Sigmoid colon (tissue), 7 donors: ENCODE data around the gene IL1A. TPM values are rescaled to one million over a fixed set of nuclear protein-coding genes. Genes with fewer than 3 reads are reported as not detected.

Experiments
- DNase-seq: peaks from one replicate; pipeline ENCODE4 v3.0.0-alpha.2; 2019
- H3K27ac ChIP-seq, 4 donors: fragments of 200-600 bp; sonication (generic); one replicate each; pipeline ENCODE4 v1.5.1; 2016 to 2019; ENCODE audit warnings: mild to moderate bottlenecking in 1 of 4
- H3K27me3 ChIP-seq, 3 donors: fragments of 200-600 bp; sonication (generic); one replicate each; pipeline ENCODE4 v1.5.1; 2019; ENCODE audit warnings: mild to moderate bottlenecking in 1 of 3
- H3K36me3 ChIP-seq, 4 donors: fragments of 200-600 bp; sonication (generic); one replicate each; pipeline ENCODE4 v1.5.1; 2016 to 2019
- H3K4me1 ChIP-seq, 4 donors: fragments of 200-600 bp; sonication (generic); one replicate each; pipeline ENCODE4 v1.5.1; 2017 to 2019
- H3K4me3 ChIP-seq, 4 donors: fragments of 200-600 bp; sonication (generic); one replicate each; pipeline ENCODE4 v1.5.1; 2017 to 2019; ENCODE audit warnings: mild to moderate bottlenecking in 2 of 4, moderate library complexity in 1 of 4
- H3K9me3 ChIP-seq, 4 donors: fragments of 200-600 bp in 3 of 4; sonication (generic) in 3 of 4; one replicate each; pipeline versions ENCODE4 v1.5.1 to v1.6.1; 2013 to 2019
- CTCF ChIP-seq, 4 experiments: fragments of 450-650 bp in 3 of 4; fragments of 200-600 bp in 1 of 4; IDR thresholded peaks; one replicate each; pipeline ENCODE4 v1.5.1; 2016 to 2019; ENCODE audit warnings: antibody characterized with exemption in 4 of 4, mild to moderate bottlenecking in 3 of 4, moderate library complexity in 2 of 4
- EP300 ChIP-seq, 4 donors: sonication (generic); formaldehyde crosslinking; IDR thresholded peaks; one replicate each; pipeline ENCODE4 v1.6.1; 2017; ENCODE audit warnings: antibody characterized with exemption in 4 of 4
- POLR2A ChIP-seq, 2 donors: fragments of 450-650 bp; IDR thresholded peaks; one replicate each; pipeline ENCODE4 v1.6.1; 2016; ENCODE audit warnings: antibody characterized with exemption in 2 of 2, mild to moderate bottlenecking in 2 of 2, moderate library complexity in 2 of 2
- POLR2AphosphoS5 ChIP-seq, 4 donors: sonication (generic); formaldehyde crosslinking; IDR thresholded peaks; one replicate each; pipeline ENCODE4 v1.6.1; 2017; ENCODE audit warnings: antibody characterized with exemption in 4 of 4
- WGBS, 2 donors: extraction: QIAGEN DNeasy Blood & Tissue Kit; methylation state at CpG; one replicate each; pipeline ENCODE4 v1.1.7; 2013; 5-methylcytosine and 5-hydroxymethylcytosine counted together
- intact Hi-C: fragments of 100-400 bp; cut with DNase I; formaldehyde crosslinking; loops from one replicate; pipeline ENCODE4 v1.15.1; 2023
- polyA plus RNA-seq, 3 donors: library from polyadenylated mRNA; stranded (reverse); fragments of 200-250 nt; gene quantifications; one replicate each; pipeline ENCODE4 v1.2.3, GENCODE V29; 2013
- total RNA-seq, 4 donors: library from RNA; depleted of rRNA; stranded (reverse); fragments of >200 nt; gene quantifications; one replicate each; pipeline ENCODE4 v1.1.0, GENCODE V29; 2016
- donor health status: healthy with polysubstance abuse.
- donor health status: Bipolar disorder and iron deficiency.
- donor health status: healthy.

Gene IL1A
- total and polyA plus RNA-seq, 7 donors, result 0.46 to 0.73 TPM; not detected in 5

- 73 to 75% methylated on average over 3 of the region's 3 CpGs for WGBS, 2 donors
- Histone ChIP-seq H3K27ac (peak overlapping the region in 1 of 4 donors; percentile 27), H3K9me3 (no peaks in the 10 kb centered on the region), H3K4me1 (no peaks in the 10 kb centered on the region), H3K36me3 (no peaks in the 10 kb centered on the region), H3K4me3 (no peak overlapping the region), H3K27me3 (no peaks in the 10 kb centered on the region)
- DNase-seq, result no peak
- no peak for TF ChIP-seq CTCF (IDR thresholded peaks at IDR 0.05)
- no peak for TF ChIP-seq EP300 (IDR thresholded peaks at IDR 0.05)
- TF ChIP-seq POLR2A (IDR thresholded peaks at IDR 0.05), result no peak
- intact Hi-C loops, result no loop called here
These were observed 9.2 kb upstream of the IL1A start for GRCh38 chr2:112793449-112793978.

GRCh38 chr2:112792419-112792818, 8.1 kb upstream of the IL1A start:
- 89 to 90% methylated on average over 5 of the region's 5 CpGs for WGBS, 2 donors
- Histone ChIP-seq H3K27ac (no peak overlapping the region), H3K4me3 (no peak overlapping the region), H3K4me1 (no peaks in the 10 kb centered on the region), H3K36me3 (no peaks in the 10 kb centered on the region), H3K27me3 (no peaks in the 10 kb centered on the region), H3K9me3 (no peaks in the 10 kb centered on the region)
- TF ChIP-seq POLR2AphosphoS5 (IDR thresholded peaks at IDR 0.05) (no peak), POLR2A (IDR thresholded peaks at IDR 0.05) (no peak), CTCF (IDR thresholded peaks at IDR 0.05) (no peak), EP300 (IDR thresholded peaks at IDR 0.05) (no peak)
- no peak for DNase-seq
- intact Hi-C loops, result no loop called here

- Histone ChIP-seq H3K27me3 (no peaks in the 10 kb centered on the region), H3K4me3 (no peak overlapping the region), H3K9me3 (no peaks in the 10 kb centered on the region), H3K27ac (no peak overlapping the region), H3K36me3 (no peaks in the 10 kb centered on the region), H3K4me1 (no peaks in the 10 kb centered on the region)
- DNase-seq, result no peak
- intact Hi-C loops, result no loop called here
- 99 to 100% methylated on average over 3 of the region's 3 CpGs for WGBS, 2 donors
- TF ChIP-seq POLR2AphosphoS5 (IDR thresholded peaks at IDR 0.05) (no peak), EP300 (IDR thresholded peaks at IDR 0.05) (no peak), POLR2A (IDR thresholded peaks at IDR 0.05) (no peak), CTCF (IDR thresholded peaks at IDR 0.05) (no peak)
These were observed 7.5 kb upstream of the IL1A start for GRCh38 chr2:112791693-112792230.

- no peak overlapping the region for H3K4me3 ChIP-seq
- TF ChIP-seq EP300 (IDR thresholded peaks at IDR 0.05) (no peak), CTCF (IDR thresholded peaks at IDR 0.05) (no peak), POLR2A (IDR thresholded peaks at IDR 0.05) (no peak), POLR2AphosphoS5 (IDR thresholded peaks at IDR 0.05) (no peak)
- no peak overlapping the region for H3K27ac ChIP-seq
- intact Hi-C loops, result no loop called here
- no peaks in the 10 kb centered on the region for H3K4me1 ChIP-seq
- no peaks in the 10 kb centered on the region for H3K27me3 ChIP-seq
- 93 to 96% methylated on average over 3 of the region's 3 CpGs for WGBS, 2 donors
- no peaks in the 10 kb centered on the region for H3K36me3 ChIP-seq
- no peaks in the 10 kb centered on the region for H3K9me3 ChIP-seq
- DNase-seq, result no peak
These were observed 6.7 kb upstream of the IL1A start for GRCh38 chr2:112791019-112791418.

- Histone ChIP-seq H3K9me3 (no peaks in the 10 kb centered on the region), H3K27me3 (no peaks in the 10 kb centered on the region), H3K4me3 (no peak overlapping the region), H3K4me1 (no peaks in the 10 kb centered on the region), H3K27ac (no peak overlapping the region), H3K36me3 (no peaks in the 10 kb centered on the region)
- no peak for TF ChIP-seq POLR2A (IDR thresholded peaks at IDR 0.05)
- DNase-seq, result no peak
- WGBS, 2 donors, result 87 to 93% methylated on average over 5 of the region's 5 CpGs
- intact Hi-C loops, result no loop called here
These were observed 6.0 kb upstream of the IL1A start for GRCh38 chr2:112790305-112790704.
